Stimulated activated CD8-positive, alpha-beta memory T cell treated with anti-CD3 and anti-CD28 coated beads, Interleukin-7, amount 100 ng/mL, for 24 hours (primary cell): ENCODE data around the gene TXLNA.
A peak's percentile ranks its signal among the peaks of the same experiment; 100 is the strongest.
"Not testable (repeated sequence)": the region's sequence is repeated elsewhere in the genome, so short reads cannot be mapped to it uniquely, and the experiment has no call there.

Experiments used
- DNase-seq: peaks from one replicate; pipeline ENCODE4 v3.0.0-alpha.2; 2020; ENCODE audit warnings: low read depth

Gene TXLNA

GRCh38 chr1:32179443-32180185 lies at the start of gene TXLNA:
TXLNA (plus strand) TSS chr1:32179675; CDS start chr1:32180346, 671 bp downstream.
- DNase-seq: peak; percentile 74

- not testable (repeated sequence) for DNase-seq
Measured at GRCh38 chr1:32133950-32134280, 45.6 kb upstream of the TXLNA start.

- no peak for DNase-seq
Measured at GRCh38 chr1:32137111-32137510, 42.4 kb upstream of the TXLNA start.

GRCh38 chr1:32138965-32139364 lies 40.5 kb upstream of the TXLNA start:
- no peak for DNase-seq

- no peak for DNase-seq
Measured at GRCh38 chr1:32142446-32143301, 36.8 kb upstream of the TXLNA start.

- DNase-seq: not testable (repeated sequence)
Measured at GRCh38 chr1:32143302-32143695, 36.2 kb upstream of the TXLNA start.

- DNase-seq: no peak
Measured at GRCh38 chr1:32144033-32144432, 35.4 kb upstream of the TXLNA start.

GRCh38 chr1:32147799-32148198 lies 31.7 kb upstream of the TXLNA start:
- not testable (repeated sequence) for DNase-seq

GRCh38 chr1:32150847-32151246 lies 28.6 kb upstream of the TXLNA start:
- no peak for DNase-seq

GRCh38 chr1:32151319-32151787 lies 28.1 kb upstream of the TXLNA start:
- no peak for DNase-seq

GRCh38 chr1:32159189-32159588 lies 20.3 kb upstream of the TXLNA start:
- DNase-seq: no peak

- no peak for DNase-seq
Measured at GRCh38 chr1:32163405-32163804, 16.1 kb upstream of the TXLNA start.

- not testable (repeated sequence) for DNase-seq
Measured at GRCh38 chr1:32165633-32166032, 13.8 kb upstream of the TXLNA start.

- DNase-seq: no peak
Measured at GRCh38 chr1:32170991-32171390, 8.5 kb upstream of the TXLNA start.

- DNase-seq: no peak
Measured at GRCh38 chr1:32172621-32173245, 6.7 kb upstream of the TXLNA start.

GRCh38 chr1:32178380-32179192 lies 889 bp upstream of the TXLNA start:
- no peak for DNase-seq

GRCh38 chr1:32179193-32179442 lies 357 bp upstream of the TXLNA start:
- no peak for DNase-seq

GRCh38 chr1:32180186-32181060 lies 948 bp downstream of the TXLNA start:
- no peak for DNase-seq

GRCh38 chr1:32181065-32181464 lies 1.6 kb downstream of the TXLNA start:
- no peak for DNase-seq

- DNase-seq: no peak
Measured at GRCh38 chr1:32181563-32181962, 2.1 kb downstream of the TXLNA start.

- DNase-seq: no peak
Measured at GRCh38 chr1:32182060-32182459, 2.6 kb downstream of the TXLNA start.
